GM21423 (cell line): ENCODE measurements around the gene TMEM182.

Source experiments
- ATAC-seq: cut with Tn5 transposase; IDR thresholded peaks from one replicate; pipeline ENCODE4 v1.9.1; 2021; ENCODE audit warnings: mild to moderate bottlenecking, moderate library complexity; ENCODE audit not compliant: unreplicated experiment

The TMEM182 gene

GRCh38 chr2:102765061-102765460 lies 3.2 kb downstream of the TMEM182 start:
- no peak for ATAC-seq

GRCh38 chr2:102768253-102768652 lies 6.4 kb downstream of the TMEM182 start:
- no peak for ATAC-seq

GRCh38 chr2:102768892-102769291 lies 7.1 kb downstream of the TMEM182 start:
- ATAC-seq: no peak

GRCh38 chr2:102770506-102770905 lies 8.7 kb downstream of the TMEM182 start:
- ATAC-seq: no peak

- ATAC-seq: no peak
These were observed 9.3 kb downstream of the TMEM182 start for GRCh38 chr2:102771114-102771513.

GRCh38 chr2:102772659-102773058 lies 10.8 kb downstream of the TMEM182 start:
- no peak for ATAC-seq

GRCh38 chr2:102773149-102773705 lies 11.4 kb downstream of the TMEM182 start:
- no peak for ATAC-seq

GRCh38 chr2:102778260-102778659 lies 16.4 kb downstream of the TMEM182 start:
- ATAC-seq: no peak

GRCh38 chr2:102780467-102780866 lies 18.6 kb downstream of the TMEM182 start:
- no peak for ATAC-seq

GRCh38 chr2:102782187-102782586 lies 20.4 kb downstream of the TMEM182 start:
- no peak for ATAC-seq

GRCh38 chr2:102782933-102783332 lies 21.1 kb downstream of the TMEM182 start:
- no peak for ATAC-seq

GRCh38 chr2:102783506-102784183 lies 21.8 kb downstream of the TMEM182 start:
- no peak for ATAC-seq

GRCh38 chr2:102784940-102785339 lies 23.1 kb downstream of the TMEM182 start:
- ATAC-seq: no peak

- no peak for ATAC-seq
These were observed 26.5 kb downstream of the TMEM182 start for GRCh38 chr2:102788216-102788884.

- ATAC-seq: no peak
These were observed 27.0 kb downstream of the TMEM182 start for GRCh38 chr2:102788885-102789260.

GRCh38 chr2:102789349-102790090 lies 27.7 kb downstream of the TMEM182 start:
- no peak for ATAC-seq

- ATAC-seq: no peak
These were observed 28.2 kb downstream of the TMEM182 start for GRCh38 chr2:102790091-102790455.

- no peak for ATAC-seq
These were observed 30.9 kb downstream of the TMEM182 start for GRCh38 chr2:102792568-102793208.

GRCh38 chr2:102795641-102796040 lies 33.8 kb downstream of the TMEM182 start:
- ATAC-seq: no peak

GRCh38 chr2:102796337-102796736 lies 34.5 kb downstream of the TMEM182 start:
- ATAC-seq: no peak

- no peak for ATAC-seq
These were observed 35.7 kb downstream of the TMEM182 start for GRCh38 chr2:102797486-102797885.
